Peyer's patch (tissue), 4 donors: ENCODE measurements around the gene KMT2A.

Experiments used
- POLR2A ChIP-seq, 2 donors: fragments of 450-650 bp; IDR thresholded peaks; one replicate each; pipeline ENCODE4 v1.5.1; 2017; ENCODE audit warnings: antibody characterized with exemption in 2 of 2, mild to moderate bottlenecking in 2 of 2, moderate library complexity in 2 of 2
- TF ChIP-seq, protein P1 (sequence below), 6 experiments: fragments of 450-650 bp in 4 of 6; fragments of 200-600 bp in 2 of 6; sonication (generic) in 1 of 6; IDR thresholded peaks; one replicate each; pipeline ENCODE4 v1.5.1; 2017 to 2019; ENCODE audit warnings: antibody characterized with exemption in 6 of 6, mild to moderate bottlenecking in 3 of 6, moderate library complexity in 1 of 6

DNA sequence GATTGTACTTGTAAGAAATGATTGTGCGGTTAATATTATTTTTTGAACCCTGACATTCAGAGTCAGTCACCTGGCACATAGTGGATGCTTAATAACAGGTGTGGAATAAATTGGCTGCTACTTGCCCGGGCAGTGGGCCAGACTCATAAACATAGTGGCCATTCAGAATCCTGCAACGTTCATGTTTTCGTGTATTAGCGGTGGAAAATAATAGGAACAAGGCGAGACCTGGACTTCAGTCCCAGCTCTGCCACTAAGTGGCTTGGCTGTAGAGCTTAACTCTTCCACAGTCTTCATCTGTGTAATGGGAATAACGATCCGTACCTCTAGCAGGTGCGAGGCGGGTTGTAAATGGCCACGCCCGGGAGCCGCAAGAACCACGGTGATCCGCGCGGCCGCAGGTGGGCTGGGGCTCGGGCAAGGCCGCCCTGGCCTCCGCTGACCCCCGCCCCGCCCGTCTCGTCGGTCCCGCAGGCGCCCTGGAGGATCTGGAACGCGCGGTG, 93.9 kb downstream of the KMT2A start:
- peak; percentile 43 to 58 for TF ChIP-seq POLR2A (IDR thresholded peaks at IDR 0.05)
- TF ChIP-seq, protein P1, sequence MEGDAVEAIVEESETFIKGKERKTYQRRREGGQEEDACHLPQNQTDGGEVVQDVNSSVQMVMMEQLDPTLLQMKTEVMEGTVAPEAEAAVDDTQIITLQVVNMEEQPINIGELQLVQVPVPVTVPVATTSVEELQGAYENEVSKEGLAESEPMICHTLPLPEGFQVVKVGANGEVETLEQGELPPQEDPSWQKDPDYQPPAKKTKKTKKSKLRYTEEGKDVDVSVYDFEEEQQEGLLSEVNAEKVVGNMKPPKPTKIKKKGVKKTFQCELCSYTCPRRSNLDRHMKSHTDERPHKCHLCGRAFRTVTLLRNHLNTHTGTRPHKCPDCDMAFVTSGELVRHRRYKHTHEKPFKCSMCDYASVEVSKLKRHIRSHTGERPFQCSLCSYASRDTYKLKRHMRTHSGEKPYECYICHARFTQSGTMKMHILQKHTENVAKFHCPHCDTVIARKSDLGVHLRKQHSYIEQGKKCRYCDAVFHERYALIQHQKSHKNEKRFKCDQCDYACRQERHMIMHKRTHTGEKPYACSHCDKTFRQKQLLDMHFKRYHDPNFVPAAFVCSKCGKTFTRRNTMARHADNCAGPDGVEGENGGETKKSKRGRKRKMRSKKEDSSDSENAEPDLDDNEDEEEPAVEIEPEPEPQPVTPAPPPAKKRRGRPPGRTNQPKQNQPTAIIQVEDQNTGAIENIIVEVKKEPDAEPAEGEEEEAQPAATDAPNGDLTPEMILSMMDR (IDR thresholded peaks at IDR 0.05) = peak in 3 of 6 experiments; percentile 27 to 33 (median 33)
